HG03571 (cell line): Measurements from ENCODE around the gene FBXO31.
"Not testable (repeated sequence)": the region's sequence is repeated elsewhere in the genome, so short reads cannot be mapped to it uniquely, and the experiment has no call there.

Experiments
- ATAC-seq: cut with Tn5 transposase; IDR thresholded peaks from one replicate; pipeline ENCODE4 v1.9.1; 2021; ENCODE audit not compliant: unreplicated experiment

The FBXO31 gene

DNA sequence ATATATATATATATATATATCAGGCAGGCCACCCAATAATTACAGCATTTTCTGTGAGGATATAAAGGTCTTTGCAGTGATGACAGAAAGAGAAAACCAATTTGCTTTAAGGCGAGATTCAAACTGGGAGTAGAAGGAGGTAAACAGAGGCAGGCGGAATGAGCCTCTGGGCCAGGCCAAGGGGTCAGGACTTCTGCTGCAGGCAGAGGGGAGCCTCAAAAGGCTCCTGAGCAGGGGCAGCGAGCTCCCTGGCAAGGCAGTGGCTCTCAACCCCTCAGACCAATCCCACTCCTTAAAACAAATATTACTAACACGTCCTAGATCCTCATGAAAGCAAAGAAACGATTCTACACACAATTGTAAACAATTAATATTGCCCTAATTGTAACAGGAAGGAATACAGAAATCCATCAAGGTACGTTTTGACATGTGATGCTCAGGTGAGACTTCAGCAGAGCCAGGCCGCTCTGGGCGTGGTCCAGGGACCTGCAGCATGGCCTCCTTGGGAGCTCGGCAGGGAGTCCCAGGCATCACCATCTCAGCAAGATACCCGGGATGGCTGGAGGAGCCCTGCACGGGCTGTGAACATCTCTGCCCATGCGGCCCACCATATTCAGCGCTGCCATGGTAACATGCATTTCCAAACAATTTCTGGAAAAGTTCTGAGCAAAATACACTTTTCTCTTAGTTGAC lies 18.4 kb downstream of the FBXO31 start:
- ATAC-seq = no peak

DNA sequence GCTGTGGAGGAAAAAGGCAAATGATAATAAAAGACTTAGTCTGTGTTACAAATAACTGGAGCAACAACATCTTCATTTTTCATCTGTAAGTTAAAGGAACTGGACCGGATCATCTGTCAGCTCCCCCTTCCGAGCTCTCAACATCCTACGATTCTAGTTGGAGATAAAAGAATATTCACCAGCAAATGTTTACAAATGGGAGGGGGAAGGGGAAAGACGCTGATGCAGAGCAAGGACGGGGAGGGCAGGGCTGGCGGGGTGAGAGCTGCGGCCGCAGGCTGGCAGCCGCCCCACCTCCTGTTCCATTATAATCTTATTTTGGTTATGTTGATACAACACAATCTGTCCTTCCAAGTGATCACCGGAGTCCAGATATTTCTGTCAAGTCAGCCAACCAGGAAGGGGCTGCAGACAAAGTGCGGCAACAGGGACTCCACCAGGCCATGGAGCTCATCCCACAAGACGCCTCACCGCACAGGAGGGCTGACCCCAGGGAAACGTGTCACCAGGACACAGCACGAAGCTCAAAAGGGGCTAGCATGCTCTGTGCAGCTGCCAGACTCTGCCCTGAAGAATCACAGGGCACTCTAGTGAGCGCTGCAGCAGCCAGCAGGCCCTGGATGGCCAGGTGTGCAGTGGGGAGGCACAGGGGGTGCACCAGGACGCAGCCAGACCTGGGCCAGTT lies 19.7 kb downstream of the FBXO31 start:
- no peak for ATAC-seq

DNA sequence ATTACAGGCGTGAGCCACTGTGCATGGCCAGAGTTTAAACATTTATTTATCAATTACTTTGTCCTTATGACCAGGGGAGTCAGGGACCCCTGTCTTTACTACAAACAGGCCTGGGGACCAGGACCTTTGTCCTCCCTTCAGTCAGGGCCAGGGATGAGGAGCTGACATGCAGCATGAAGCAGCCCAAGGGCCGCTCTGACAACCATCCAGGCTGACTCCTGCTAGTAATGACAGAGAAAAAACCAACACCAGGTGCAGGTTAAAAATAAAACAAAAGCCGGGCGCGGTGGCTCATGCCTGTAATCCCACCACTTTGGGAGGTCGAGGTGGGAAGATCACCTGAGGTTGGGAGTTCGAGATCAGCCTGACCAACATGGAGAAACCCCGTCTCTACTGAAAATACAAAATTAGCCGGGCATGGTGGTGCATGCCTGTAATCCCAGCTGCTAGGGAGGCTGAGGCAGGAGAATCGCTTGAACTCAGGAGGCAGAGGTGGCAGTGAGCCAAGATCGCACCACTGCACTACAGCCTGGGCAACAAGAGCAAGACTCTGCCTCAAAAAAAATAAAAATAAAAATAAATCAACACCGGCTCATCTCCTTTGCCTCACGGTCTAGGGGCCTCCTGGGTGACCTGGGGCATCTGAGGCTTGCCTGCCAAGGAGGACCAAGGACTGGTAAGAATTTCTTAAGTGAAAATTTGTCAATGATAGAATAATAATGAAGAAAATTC lies 20.6 kb downstream of the FBXO31 start:
- ATAC-seq = not testable (repeated sequence)

DNA sequence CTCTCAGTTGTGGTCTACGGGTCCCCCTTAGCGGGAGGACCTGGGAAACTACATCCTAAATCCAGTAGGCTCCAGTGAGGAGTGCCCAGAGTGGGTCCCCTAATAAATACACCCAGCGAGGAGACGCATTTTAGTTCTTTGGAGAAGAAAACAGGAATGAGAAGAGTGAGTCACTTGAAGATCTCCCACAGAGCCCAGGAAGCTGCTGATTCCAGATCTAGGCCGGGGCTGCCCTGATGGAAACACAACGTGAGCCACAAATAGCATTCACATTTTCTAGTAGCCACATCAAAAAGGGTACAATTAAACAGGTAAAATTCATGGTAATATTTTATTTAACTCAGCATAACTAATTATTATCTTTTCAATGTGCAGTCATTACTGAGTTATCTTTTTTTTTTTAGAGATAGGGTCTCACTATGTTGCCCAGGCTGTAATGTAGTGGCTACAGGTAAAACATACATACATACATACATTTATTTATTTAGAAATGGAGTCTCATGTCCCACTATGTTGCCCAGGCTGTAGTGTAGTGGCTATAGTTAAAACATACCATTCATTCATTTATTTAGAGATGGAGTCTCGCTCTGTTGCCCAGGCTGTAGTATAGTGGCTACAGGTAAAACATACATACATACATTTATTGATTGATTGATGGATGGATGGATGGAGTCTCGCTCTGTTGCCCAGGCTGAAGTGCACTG lies 21.5 kb downstream of the FBXO31 start:
- no peak for ATAC-seq

DNA sequence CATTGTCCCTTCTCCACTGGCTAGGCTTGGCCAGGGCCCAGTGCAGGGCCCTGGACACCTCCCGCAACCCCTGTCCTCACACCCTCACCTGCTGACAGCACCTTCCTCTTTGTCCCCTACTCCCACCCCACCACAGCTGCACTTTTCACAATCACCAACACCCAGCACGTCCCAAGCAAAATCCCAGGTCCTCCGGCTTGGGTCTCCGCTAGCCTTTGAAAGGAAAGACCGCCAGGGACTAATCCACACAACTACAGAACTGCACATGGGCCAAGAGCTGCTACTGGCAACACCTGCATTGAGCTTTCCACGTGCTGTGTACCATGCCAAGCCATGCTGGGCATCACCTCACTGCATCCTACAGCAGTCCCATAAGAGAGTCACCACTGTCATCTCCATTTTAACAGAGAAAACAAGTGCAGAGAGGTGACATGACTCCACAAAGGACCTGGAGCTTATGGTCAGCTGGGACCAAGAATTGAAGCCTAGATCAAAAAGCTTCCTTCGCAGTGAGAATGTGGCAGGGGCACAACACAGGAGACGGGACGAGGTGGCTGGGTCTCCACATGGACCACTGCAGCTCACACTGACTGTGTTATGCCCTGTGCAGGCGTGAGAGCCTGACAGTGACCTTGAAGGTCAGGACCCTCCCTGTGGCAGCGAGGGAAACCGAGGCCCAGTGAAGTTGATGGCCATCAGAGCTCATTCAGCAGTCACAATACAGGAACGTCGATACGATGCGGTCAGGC lies 22.5 kb downstream of the FBXO31 start:
- no peak for ATAC-seq

DNA sequence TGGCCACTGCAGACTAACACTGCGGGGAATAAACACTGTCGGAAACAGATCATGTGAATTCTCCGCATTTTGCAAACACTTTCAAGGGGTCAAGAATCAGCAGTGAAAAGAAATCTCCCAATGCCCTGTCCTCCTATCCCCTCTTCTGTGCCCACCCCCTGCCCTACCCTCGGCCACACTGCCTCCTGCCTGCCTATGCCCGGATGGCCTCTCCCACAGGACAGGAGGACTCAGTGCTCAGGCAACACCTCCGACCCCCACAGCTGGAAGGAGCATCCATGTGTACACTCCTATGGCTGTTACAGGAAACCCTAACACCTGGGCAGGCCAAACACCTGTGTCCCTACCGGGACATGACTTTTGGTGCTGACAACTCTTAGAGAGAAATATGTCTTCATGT lies 24.5 kb downstream of the FBXO31 start:
- ATAC-seq = no peak

DNA sequence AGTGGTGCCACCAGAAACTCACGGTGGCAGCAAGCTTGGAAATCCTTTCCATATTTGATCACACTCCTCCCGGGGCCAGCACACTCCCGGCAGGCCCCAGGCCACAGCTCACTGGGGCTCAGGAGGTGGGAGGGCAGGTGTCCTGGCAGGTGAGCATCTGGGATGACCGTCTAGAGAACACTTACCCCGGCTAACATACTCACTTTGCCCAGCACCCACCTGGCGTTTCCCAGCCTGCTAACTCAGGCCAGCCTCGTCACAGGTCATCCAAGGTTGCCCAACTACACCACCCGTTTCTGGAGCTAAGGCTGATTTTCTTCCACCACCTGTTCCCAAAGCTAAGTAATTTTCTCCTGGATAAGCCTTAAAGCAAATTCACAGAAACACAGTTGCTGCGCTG lies 24.9 kb downstream of the FBXO31 start:
- no peak for ATAC-seq

DNA sequence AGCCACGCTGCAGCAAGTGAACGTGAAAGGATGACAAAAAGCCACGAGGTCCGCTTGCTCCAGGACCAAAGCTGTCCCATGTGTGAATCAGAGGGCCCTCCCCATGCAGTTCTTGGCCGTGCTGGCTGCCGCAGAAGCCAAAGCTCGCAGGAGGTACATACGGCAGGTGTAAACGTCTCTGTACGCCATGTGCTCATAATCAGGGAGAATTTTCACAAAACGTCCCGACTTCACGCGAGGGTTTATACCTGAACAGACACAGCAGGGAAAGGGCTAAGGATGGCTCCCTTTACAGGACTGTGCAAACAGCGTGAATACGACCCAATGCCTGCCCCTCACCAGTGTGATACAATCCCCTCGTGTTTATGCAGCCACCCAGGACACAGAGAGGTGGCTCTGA lies 25.3 kb downstream of the FBXO31 start:
- no peak for ATAC-seq

DNA sequence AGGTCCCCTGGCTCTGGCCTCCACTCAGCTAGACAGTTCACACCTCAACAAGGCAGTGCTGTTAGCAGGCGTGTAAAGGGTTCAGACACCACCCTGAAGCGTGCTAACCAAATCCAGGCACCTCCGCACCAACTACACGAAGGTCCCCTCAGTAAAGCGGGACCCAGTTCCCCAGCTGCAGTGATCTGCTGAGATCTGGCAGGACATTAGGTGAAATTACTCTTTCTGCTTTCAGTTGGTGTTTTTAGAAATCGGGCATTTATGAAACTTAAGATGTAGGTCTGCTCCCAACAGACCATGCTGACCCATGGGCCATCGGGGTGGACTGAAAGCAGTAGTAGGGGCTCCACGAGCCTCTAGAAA lies 27.1 kb downstream of the FBXO31 start:
- ATAC-seq = no peak

DNA sequence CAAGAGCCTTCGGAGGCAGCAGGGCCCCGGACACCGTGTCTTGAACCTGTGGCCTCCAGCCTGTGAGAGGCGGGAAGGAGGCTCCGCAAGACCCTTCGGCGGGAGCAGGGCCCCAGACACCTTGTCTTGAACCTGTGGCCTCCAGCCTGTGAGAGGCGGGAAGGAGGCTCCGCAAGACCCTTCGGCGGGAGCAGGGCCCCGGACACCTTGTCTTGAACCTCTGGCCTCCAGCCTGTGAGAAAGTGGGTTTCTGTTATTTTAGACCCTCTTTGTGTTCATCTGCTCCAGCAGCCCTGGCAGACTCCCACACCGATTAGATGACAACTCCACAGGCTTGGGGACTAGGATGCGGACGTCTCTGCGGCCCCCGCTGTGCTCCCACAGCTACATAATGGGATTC lies 30.0 kb downstream of the FBXO31 start:
- ATAC-seq = no peak

DNA sequence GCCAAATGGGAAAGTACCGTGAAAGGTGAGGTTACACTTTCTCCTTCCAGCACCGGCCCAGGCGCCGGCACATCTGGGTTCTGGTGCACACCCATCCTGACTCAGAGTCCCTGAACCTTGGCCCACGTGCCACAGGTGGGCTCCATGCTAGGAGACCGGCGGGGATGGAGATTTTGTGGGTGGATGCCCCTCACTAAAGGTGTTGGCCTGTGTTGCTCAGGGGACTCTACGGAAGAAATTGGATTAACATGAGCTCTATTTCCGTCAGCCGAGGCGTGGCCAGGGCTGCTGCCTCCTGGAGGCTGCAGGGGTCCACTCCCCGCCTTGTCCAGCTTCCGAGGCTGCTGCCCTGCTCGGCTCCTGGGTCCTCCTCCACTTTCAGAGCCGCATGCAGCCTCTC lies 30.8 kb downstream of the FBXO31 start:
- ATAC-seq = no peak

DNA sequence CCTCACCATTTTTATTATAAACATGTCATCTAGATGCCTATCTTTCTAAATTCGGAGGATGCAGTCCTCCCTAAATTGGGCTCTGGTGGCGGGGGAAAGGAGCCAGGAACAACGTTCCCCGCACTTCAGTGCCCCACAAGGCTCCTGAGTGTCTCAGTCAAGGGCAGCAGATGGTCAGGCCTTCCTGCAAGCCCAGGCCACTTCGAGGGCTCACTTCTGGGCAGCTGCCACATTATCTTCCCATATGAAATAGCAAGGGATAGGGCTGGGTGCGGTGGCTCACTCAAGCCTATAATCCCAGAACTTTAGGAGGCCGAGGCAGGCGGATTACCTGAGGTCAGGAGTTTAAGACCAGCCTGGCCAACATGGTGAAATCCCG lies 32.3 kb downstream of the FBXO31 start:
- ATAC-seq = no peak

DNA sequence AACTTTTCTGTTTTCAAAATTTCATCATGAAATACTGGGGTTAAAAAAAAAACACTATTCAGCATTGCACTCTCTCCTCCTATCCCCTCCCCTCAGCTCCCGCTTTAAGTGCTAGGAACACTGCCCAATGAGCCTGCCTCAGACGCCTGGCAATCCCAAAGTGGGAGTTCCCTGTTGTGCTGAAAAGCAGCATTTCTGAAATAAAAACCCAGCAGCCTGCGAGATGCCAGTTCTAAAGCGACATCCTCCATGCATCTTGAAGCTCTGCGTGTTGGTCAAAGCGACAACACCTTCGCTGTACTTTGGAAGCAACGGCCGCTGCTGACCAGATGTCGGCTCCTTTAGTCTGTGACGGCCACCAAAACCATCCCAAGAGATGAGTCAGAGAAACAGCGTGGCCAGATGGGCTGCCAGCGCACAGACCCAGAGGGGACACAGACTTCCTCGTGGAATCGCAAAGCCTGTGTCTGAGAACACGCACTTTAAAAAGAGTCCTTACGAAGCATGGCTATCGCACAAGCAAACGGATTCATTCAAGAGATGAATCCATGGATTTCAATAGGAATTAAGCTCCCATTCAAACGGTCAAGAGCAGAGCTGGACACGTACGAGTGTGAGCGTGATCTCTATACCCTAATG lies 32.8 kb downstream of the FBXO31 start:
- no peak for ATAC-seq

DNA sequence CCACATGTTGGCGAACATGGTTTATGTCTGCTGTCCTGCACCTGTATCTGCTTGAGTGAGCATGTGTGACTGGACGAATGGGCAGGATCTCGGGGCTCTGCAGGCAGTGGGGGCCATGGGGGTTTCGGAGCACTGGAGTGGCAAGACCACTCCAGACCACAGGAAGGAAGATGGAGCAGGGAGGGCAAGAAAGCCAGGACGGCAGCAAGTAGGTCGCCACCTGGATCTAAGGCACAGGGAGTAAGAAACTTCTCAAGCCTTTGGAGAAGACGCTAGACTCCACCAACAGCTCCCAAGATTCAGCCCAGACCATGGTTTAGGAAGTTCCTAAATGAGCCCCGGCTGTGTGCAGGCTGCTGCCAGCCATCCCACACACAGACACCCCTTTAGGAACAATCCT lies 33.5 kb downstream of the FBXO31 start:
- ATAC-seq = no peak

DNA sequence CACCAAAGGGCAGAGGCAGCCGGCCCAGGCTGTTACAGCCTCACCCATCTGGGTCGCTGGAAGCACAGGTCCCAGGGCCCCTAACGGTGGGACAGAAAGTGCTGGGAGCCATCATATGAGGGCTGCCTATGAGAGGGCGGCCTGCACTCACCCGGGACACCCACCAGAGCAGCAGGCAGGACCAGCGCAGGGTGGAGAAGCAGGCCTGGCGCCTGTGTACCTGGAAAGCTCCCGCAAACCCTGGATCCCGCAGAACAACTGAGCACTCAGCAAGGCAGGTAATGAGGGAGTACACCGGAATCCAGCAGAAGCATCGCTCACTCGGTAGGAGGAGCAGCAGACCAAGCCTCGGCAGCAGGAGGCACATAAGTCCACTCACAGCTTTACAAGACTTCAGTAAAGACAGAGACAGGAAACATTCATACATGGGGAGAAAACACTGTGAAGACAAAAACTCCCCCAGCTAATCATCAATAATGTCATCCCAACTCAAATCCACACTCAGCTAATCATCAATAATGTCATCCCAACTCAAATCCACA lies 34.9 kb downstream of the FBXO31 start:
- ATAC-seq = no peak

DNA sequence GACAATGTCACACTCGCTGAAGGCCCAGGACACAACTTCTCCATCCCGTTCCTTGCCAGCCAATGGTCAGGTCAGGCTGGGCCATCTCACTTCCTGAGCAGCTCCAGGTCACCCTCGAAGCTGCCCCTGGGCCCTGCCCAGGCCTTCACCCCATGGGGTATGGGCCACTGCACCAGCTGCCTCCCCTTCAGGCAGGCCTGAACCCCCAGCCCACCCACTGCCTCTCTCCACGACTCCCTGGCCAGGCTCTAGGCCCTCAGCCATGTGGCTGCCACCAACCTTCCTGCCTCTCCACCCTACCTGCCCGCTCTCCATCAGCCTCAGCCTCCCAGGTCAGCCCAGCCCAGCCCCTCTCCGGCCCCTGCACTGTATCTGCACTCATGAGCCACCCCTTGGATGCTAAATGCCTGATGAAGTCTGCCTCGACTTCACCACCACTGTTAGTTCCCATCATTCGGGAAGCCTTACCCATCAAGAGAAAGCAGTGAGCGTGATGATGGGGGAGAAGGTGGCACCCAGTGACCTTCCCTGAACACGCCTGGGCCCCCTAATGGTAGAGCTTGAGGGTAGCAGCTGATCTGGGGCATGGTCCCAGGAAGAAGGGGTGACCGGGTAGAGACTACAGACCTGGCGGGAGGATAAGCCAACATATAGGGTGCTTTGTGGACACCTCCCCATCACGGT lies 35.5 kb downstream of the FBXO31 start:
- no peak for ATAC-seq

DNA sequence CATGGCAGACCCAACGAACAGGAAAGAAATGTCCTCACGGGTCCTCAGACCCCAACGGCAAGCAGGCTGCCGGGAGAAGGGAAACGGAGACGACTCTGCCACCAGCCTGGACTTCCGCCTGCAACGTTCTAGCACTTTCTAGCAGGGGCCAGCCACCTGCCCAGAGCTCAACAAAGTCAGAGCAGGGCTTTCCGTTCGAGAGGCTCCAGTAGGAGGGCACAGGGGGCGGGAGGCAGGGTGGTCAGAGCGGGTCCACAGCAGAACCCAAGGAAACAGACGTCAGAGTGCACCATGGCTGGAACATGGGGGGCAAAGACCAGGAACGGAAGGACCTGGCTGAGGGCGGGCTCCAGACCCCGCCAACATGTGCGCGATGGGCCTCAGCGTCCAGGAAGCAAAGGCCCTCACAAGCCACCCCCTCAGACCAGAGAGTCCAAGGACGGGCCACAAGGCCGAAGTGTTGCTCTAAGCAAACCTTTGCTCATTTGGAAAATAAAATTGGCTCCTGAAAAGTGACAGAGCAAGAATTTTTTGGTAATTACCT lies 37.0 kb downstream of the FBXO31 start:
- no peak for ATAC-seq

DNA sequence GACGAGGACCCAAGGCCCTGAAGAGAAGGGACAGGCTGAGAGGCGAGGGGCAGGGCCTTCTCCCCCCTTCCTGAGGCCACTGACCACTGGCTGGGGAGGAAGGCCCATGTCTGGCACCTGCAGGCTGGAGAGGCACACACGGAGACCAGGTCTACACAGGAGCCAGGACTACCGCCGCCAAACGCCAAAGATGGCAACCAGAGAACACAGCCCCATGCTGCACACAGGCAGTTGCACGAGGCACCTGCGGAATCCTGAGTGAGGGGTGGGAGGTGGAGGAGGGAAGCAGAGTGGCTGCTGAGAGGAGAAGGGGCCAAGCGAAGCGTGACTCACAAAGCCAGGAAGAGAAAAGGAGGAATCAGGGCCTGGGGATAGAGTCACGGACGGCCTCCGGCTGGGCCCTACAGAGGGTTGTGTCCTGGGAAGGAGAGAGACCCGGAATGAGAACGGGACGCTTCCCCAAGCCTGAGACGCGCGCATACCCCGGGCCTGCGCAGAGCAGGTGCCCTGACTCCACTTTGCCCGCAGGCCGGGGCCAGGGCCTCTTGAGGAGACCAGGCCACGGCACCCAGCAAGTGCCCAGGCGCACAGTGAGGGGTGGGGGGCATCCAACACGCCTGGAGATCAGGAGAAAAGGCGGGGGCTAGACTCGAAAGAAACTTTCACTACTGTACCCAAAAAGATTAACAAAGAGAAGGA lies 37.7 kb downstream of the FBXO31 start:
- ATAC-seq = no peak
